ENCODE results near the gene GID8. TPM values are rescaled to one million over a fixed set of nuclear protein-coding genes. Genes with fewer than 3 reads are reported as not detected.

The GID8 gene
- total and polyA plus RNA-seq, 2 of the 13 experiments (the other 11 are each of a cell fraction or from before 2014, with no cell fraction given), result 39.6 to 59.8 TPM

GRCh38 chr20:62953839-62954703 lies 16.1 kb downstream of the GID8 start (continued):
- TF ChIP-seq ELK4 (CRISPR knock-in tag; IDR thresholded peaks at IDR 0.05; ENCODE audit: borderline replicate concordance) (no peak), BHLHE40 (IDR thresholded peaks at IDR 0.05; ENCODE audit: low read length) (peak; percentile 79), NR2F2 (IDR thresholded peaks at IDR 0.05; ENCODE audit: borderline replicate concordance, low read depth) (peak; percentile 68; the same call in 1 of the 2 replicates), HIVEP1 (CRISPR knock-in tag; IDR thresholded peaks at IDR 0.05) (peak; percentile 85), ZNF775 (CRISPR knock-in tag; IDR thresholded peaks at IDR 0.05; ENCODE audit: borderline replicate concordance) (peak; percentile 86; the same call in 1 of the 2 replicates), HMG20B (CRISPR knock-in tag; conservative IDR thresholded peaks at IDR 0.05) (peak; percentile 53; the same call in 1 of the 2 replicates), ZBTB40 (IDR thresholded peaks at IDR 0.05) (no peak), ZBTB40 (CRISPR knock-in tag; IDR thresholded peaks at IDR 0.05) (peak; percentile 94), CERS6 (CRISPR knock-in tag; IDR thresholded peaks at IDR 0.05) (0 out of 2 replicates have a peak, but pooled peaks have one; percentile 44), TCF7 (IDR thresholded peaks at IDR 0.05; ENCODE audit: low read depth) (peak; percentile 61; the same call in 1 of the 2 replicates), KDM2A (CRISPR knock-in tag; IDR thresholded peaks at IDR 0.05; ENCODE audit: borderline replicate concordance, low read depth) (peak; percentile 77; the same call in 1 of the 2 replicates), RNF219 (CRISPR knock-in tag; IDR thresholded peaks at IDR 0.05) (peak; percentile 54; the same call in 1 of the 2 replicates)
